Epidermal melanocyte (primary cell): ENCODE data around the gene SLC22A2.

Source experiments
- DNase-seq: peaks from one replicate; pipeline ENCODE4 v3.0.0; 2011; ENCODE audit warnings: low spot score; ENCODE audit not compliant: insufficient read length

The SLC22A2 gene

DNA sequence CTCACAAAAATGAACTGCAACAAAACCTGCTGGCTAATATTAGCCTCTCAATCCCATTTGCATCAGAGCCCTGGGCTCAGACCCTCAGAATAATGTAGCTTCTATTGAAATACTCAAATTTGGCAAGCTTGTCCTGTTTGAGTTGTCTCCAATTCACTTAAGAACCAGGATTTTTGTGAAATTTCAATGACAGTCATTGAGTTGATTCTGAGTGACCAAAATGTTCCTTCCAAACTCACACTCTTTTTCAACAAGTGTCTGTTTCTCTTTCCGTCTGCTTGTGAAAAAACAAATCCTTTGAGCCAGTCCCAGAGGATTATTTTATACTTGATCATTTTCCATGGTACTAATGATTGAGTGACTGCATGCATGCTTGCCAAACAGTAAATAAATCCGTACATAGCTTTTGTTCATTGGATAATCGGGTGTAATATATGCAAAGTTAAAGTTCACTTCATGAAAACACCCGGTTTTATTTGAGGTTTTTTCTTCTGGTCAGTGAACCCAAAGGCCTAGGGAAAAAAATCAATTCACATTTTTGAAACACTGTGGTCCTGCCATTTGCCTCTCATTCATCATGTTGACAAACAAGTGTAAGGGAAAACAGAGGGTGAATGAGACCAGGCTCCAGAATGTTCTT, 16.4 kb upstream of the SLC22A2 start:
- DNase-seq = no peak

DNA sequence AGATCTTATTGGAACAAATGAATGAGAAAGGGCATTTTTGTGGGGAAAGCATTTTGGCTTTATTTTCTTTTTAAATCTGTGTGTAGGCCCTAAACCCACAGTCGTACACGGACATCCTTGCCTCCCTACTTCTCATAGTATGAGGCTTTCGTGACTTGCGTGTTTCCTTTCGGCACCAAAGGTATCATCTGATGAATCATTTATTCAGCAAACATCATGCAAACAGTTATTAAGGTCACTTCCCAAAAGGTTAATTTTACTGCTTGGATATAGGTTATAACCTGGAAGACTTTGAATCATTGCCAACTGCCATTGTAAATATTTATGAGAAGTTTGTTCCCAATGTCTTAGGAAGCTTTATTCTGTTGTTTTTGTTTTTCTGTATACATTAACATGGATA, 15.1 kb upstream of the SLC22A2 start:
- DNase-seq = no peak

DNA sequence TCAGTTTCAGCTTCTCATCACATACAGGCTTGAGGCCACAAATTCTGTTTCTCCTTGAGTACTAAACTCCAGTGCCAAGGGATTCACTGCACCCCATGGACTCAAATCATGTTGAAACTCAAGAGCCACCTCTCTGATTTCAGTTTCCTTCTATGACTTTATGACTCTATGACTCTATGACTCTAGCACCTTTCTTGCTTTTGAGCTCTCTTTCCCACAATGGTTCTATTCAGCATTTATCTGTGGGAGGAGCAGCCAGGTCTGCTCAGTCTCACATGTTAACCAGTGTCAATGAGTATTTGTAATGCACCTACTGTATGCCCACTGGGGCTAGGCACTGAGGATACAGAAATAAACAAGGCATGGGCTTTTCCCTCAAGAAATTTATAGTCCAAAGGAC, 14.6 kb upstream of the SLC22A2 start:
- no peak for DNase-seq

DNA sequence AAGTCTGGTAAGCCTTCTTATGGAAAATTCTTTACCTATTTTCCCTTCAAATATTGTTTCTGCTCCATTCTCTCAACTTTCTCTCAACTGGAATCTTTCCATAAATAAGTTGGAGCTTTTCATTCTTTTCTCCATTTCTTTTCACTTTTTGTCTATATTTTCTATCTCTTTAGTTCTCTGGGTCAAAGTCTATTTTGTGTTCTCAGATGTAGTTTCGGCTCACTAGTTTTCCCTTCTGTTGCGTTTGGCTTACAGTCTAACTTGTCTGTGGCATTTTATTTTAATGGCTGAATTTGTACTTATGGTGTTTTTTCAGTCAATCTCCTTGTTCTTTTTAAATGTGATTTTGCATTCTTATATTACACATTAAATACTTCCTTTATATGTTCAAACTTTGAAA, 14.1 kb upstream of the SLC22A2 start:
- DNase-seq = no peak

DNA sequence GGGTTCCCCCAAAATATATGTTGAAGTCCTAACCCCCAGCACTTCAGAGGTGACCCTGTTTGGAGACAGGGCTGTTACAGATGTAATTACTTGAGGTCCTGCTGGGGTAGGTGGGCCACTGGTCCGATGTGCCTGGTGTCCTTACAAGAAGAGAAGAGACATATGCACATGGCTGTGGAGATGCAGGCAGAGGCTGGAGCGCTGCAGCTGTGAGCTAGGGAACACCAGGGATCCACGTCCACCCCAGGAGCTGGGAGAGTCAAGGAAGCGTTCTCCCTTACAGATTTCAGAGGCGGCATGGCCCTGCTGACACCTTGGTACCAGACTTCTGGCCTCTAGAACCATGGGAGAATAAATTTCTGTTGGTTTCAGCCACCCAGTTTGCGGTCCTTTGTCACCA, 11.7 kb upstream of the SLC22A2 start:
- no peak for DNase-seq

DNA sequence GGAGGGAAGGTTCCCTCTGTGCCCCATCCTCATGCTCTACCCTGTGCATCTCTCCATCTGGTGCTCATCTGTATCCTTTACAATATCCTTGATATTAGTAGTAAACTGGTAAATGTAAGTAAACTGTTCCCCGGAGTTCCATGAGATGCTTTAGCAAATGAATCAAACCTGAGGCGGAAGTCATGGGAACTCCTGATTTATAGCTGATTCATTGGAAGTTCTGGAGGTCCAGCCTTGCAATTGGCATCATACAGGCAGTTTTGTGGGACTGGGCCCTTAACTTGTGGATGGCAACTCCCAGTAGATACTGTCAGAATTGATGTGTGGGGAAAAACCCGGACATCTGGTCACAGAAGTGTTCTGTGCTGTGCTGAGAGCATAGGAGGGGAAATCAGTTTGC, 11.2 kb upstream of the SLC22A2 start:
- DNase-seq = no peak

DNA sequence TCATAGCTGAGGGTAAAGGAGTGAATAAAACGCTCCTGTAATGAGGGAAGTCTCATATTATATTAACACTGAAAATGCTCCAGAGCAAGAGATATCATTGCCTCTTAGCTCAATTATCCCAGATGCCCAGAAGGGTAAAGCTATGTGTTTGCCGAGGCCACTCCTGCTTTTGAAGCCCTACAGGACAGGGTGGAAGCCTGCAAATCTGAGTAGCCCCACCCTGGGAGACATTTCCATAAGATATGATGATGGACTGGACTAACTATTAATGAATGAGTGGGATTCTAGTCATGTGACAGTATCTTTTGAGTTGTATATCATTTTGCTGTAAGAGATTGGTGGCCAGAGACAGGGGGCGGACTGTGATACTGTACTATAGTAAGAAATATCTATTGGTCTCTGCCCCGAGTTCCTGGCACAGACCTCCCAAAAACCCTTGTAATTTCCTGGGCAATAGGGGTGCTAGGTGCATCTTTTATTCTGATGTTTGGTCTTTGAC, 10.5 kb upstream of the SLC22A2 start:
- DNase-seq = no peak

DNA sequence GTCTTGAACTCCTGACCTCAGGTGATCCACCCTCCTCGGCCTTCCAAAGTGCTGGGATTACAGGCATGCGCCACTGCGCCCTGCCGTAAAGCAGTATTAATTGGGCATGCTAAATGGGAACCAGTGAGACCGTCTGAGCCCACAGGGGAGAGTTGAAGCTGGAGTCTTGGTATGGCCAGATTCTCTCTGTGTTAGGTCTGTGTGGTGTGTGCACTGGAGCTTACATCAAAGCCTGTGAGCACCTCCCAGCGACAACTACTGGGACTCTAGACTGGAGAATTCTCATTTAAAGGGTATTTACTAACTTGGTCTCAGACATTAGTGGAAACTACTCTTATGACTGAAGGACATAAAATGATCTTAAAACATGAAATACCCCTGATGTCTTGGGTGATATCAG, 8.5 kb upstream of the SLC22A2 start:
- DNase-seq = no peak

DNA sequence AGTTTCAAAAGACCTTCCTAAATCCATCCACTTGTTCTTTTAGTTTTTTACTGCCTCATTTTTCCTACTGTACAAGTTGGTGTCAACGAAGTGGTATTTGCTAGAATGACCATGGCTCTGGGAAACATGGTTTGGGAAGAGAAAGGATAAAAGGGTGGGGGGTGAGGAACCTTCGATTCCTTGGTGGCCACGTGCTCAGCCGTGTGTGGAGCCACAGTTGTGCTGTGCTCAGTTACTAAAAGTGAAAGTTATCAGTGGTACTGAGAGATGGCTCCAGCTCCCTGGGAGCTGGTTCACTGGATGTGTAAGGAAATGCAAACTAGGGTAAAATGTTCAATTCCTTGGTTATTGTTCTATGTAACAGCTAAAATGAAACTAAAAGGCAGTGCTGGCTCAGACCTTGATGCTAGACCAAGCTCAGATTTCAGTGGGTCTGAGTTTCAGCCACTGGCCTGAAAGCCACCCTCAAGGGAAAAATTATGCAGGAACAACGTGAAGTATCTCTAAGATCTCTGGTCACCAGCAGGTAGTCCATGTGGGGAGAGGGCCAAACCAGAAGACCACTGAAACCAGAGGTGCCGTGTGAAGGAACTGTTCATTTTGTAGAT, 7.4 kb upstream of the SLC22A2 start:
- DNase-seq = no peak

DNA sequence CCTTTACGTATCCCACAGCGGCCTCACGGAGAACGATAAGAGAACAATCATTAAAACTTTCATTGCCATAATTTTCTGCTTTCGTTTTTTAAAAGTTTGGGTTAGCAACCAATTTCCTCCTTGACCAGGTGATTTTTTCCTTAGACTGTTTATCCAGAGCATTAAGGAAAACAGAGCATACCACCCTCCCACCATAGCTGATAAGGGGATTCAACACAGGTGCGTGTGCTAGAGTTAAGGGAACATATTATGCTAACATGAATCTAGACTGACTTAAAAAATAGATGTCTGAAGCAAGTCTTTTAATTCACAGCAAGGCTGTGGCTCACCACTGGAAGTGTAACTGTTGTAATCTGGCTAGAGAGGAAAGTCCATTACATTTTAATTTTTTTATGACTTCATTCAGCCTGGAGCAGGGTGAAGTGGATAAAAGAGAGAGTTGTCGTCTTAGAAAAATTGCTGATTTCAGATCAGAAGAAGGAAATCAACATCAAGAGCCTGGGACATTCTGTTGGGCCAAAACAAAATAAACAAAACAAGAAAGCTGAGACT, 5.5 kb upstream of the SLC22A2 start:
- DNase-seq = no peak

DNA sequence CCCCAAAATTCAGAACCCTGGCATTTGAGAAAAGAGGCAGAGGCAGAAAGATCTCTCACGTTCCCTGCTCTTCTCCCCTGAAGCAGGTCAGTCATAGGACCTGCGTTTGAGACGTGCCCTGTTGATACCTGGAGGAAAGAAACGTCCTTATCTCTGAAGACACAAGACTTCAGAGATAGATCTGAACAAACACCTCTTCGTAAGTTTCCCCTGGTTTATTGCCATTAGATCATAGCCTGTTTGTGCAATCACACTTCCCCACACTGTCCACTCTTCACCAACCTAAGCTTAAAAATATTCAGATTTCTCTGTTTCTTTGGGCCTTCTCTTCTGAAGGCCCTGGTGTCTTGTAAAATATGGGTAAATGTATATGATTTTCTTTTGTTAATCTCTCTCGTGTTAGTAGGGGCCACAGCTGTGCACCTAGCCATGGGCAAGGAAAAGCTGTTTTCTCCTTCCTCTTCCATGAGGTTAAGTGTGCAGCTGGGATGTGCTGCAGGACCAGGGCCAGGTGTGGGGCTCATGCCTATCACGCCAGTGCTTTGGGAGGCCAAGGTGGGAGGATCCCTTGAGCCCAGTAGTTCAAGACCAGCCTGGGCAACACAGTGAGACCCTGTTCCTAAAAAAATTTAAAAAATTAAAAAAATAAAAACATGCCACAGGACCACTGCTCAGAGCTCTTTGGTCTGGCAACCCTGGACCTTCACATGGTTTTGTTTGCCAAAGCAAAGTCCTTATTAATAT, 4.7 kb upstream of the SLC22A2 start:
- no peak for DNase-seq

DNA sequence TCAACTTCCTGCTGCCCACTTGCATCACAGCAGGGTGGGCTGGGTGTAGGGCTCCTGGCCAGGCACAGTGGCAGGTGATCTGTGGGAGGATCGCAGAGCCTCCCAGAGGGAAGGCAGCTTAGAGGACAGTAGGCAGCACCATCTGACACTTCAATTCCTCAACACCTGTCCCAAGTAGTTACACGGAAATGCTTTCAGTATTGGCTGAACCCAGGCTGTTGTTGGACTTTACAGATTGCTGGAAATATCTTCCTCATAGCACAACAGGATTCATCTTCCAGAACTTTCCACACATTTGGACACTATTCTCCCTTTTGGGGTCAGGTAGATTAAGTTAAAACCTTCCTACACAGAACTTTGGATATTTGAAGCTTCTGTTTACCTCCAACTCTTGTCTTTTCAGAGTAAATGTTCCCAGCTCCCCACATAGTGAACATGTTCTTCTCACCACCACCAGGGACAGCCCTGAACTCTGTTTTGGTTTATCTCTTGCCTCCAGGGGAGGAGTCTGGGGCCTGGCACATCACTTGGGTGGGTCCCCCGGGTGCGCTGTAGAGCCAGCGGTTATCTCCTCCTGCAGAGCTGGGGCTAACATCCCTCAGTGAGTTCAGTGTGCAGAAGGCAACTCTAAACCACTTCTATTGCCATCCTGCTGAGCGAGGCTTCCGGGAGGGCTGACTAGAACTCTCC, 3.5 kb upstream of the SLC22A2 start:
- DNase-seq = no peak

DNA sequence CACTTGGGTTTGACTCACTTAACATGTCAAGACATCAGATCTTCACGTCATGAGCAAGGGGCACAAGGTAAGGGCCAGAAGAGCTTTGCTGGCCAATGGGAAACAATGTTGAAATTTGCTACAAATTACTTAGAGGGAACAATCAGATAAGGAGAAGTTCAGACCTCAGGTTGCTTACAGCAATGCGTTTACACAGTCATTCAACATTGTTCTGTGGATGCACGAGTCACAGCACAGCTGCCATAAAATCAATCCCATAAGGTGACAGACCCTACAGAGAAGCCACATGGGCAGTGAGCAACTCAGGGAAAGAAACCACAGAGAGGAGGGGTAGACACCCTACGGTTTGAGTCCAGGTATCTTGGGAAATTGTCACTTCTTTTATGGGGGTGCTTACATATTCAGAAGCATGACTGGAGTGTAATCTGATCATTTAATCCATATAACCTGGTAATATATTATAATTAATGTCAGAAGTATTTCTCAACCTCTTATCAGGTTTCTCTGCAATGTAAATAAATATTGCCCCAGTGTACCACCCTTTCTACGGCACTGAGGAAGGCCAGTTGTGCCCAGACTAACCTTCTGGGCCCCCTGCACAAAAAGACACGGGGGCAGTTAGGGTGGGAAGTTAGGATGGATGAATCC, 2.3 kb upstream of the SLC22A2 start:
- DNase-seq = no peak

DNA sequence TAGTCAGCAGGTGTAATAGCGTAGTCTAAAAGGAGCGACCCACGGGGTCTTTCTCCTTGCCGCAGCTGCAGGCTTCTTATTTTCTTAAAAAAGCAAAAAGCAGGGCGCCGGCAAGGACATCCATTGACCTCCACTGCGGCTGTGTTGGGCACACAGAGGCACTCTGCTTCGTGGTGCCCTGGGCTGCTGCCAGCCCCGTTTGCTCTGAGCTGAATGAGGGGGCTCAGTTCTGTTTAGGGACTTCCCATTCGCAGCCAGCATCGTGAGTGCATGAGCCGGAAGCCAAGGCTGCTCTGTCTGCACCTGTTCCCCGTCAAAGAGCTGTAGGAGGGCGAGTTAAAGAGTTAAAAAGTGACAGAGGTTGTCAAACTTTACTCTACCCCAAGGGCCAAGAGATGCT, 1.7 kb upstream of the SLC22A2 start:
- no peak for DNase-seq

DNA sequence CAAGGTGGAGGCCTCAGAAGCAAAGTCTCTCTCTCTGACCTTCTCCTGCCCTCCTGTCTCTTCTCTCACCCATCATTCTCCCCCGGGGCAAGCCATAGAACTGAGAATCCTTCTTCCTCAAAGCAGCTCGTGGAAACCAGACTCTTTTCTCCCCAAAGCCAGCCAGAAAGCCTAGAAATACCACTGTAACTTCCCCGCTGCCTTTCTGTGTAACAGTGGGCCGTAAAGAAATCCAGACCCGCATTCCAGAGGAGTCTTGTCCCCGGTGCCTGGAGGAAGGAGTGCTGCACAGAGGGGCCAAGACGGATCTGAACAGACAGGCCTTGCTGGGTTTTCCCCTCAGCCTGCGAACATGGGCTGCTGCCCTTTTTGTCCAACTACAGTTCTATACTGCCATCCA, 977 bp upstream of the SLC22A2 start:
- DNase-seq = no peak

DNA sequence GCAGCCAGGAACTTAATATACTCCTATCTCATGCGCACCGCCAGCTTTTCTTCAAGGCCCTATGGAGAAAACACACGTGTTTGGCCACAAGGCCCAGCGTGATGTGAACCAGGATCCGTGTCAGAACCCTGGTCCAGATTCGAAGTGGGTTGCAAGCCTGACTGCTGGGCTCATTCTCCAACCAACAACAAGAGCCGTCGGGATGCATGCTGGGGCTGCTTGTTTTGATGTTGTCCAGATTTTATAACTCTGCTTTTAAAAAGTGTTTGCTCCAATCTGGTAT, 463 bp upstream of the SLC22A2 start:
- DNase-seq = no peak

DNA sequence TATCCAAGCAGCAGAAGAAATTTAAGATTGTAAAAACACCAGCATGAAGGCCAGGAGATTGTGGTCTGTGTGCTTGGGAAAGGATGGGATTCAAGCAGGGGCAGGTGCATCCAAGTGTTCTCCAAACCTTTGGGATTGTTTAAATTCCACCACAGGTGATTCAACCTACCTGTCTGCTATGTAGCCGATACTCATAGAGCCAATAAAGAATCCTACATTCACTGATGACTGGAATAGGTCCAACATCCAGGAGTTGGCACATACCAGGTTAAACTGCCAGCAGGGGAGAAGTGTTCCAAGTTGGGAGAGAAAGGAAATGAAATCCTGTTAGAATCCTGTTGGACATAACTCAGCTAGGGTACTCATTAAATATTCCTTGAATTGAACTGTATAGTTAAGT, 2.2 kb downstream of the SLC22A2 start:
- no peak for DNase-seq

DNA sequence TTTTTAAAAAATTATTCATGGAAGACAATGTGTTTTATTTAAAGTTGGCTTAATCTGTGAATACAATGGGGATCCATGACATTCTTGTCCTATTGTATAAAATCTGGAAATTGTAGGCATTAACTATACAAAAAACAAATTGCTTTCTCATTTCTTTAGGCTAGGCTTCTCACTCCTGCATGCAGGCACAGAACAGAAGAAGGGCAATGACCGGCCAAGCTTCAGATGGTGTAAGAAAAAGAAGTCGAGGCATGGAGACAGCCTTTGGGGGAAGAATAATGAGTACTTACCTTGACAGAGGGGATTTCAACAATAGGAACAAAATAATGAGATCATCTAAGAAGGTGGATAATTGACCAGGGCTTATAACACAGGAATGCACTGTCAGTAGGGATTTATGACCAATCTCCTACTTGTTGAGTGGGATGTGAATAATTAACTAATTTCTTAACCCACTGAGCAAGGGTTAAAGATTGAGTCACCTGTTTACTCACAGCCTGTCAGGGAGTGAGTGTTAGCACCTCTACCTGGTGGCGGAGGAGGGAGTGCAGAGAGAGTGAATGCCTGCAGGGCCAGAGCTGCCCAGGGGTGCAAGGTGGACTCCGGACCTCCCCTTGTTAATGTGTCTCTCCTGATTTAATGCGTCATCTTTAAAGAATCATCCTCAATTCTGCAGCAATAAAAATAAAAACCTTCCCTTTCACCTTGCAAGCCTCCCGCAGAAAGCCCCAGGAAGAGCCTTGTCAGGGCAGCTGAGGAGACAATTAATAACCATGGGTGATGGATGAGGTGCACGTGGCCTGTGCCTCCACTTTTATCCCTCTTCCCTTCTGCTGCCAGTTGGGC, 3.9 kb downstream of the SLC22A2 start:
- DNase-seq = no peak

DNA sequence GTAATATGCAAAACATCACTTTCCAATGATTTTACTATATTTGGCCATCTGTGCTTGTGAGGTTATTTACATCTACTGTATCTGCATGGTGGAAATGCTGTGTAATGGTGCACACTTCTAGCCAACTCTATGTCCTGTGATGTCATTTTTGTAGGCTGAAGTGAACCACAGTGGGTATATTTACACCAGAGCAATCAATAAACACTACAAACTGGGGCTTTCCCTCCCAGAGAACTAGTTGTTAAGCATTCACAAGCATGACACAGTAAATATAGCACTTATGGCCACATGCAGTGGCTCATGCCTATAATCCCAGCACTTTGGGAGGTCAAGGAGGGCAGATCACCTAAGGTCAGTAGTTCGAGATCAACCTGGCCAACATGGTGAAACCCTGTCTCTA, 4.9 kb downstream of the SLC22A2 start:
- no peak for DNase-seq

DNA sequence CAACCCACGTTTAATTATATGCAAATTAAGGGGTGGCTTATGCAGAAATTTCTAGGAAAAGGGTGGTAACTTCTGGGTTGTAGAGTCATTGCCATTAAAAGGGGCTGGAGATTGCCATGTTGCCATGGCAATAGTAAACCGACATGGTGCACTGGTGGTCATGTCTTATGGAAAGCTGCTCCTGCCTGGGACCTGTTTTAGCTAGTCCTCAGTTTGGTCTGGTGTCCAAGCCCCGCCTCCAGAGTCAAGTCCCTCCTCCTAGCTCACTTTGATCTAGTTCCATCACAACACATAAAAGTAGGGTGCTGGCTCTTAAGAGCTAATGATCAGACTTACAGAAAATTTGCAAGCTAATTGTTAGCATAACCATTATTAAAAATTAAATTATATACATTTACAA, 5.3 kb downstream of the SLC22A2 start:
- DNase-seq = no peak
